HG03139 (cell line): Measurements from ENCODE around the gene DEGS2.
"Not testable (repeated sequence)": the region's sequence is repeated elsewhere in the genome, so short reads cannot be mapped to it uniquely, and the experiment has no call there.

Experiments used
- ATAC-seq: cut with Tn5 transposase; IDR thresholded peaks from one replicate; pipeline ENCODE4 v1.9.1; 2021; ENCODE audit not compliant: unreplicated experiment

The DEGS2 gene

DNA sequence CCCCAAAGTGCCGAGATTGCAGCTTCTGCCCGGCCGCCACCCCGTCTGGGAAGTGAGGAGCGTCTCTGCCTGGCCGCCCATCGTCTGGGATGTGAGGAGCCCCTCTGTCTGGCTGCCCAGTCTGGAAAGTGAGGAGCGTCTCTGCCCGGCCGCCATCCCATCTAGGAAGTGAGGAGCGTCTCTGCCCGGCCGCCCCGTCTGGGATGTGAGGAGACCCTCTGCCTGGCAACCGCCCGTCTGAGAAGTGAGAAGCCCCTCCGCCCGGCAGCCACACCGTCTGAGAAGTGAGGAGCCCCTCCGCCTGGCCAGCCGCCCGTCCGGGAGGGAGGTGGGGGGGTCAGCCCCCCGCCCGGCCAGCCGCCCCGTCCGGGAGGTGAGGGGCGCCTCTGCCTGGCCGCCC is 21.2 kb upstream of the DEGS2 start:
- not testable (repeated sequence) for ATAC-seq

DNA sequence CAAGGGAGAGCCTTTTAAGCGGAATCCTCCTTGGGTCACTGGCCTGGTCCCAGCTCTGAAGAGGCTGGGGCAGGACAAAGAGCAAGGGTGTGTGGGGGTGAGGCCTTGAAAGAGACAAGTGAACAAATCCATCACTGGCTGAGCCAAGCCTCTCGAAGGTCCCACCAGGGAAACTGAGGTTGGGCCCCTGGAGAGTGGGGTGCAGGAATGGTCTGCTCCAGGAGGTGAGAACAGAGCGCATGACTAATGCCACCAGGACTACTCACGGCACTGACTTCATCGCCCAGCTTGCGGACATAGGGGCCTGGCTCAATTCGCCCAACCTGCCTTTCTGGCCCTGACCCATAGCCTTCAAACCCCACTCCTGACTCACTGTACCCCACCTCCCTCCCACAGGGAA is 19.2 kb upstream of the DEGS2 start:
- ATAC-seq = no peak

DNA sequence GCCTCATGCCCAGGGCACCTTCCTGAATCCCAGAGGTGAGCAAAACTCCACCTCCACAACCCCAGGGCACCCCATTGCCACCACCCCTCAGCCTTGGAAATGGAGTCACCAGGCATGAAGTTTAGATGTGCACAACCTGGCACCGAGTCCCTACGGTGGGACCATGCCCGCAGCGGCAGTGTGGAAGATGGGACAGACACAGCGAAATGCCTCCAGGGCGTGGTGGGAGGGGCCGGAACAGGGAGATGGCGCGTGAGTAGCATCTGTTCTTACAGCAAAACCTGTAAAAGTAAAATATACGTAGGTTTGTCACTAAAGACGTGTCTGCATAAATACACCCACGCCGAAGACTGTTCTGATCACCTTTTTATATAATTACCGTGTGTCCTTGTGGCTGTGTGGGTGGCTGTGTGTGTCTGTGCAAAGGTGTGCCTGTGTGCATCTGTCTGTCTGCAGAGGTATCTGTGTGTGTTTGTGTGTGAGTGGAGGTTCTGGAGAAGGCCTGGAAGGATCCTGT is 17.4 kb upstream of the DEGS2 start:
- no peak for ATAC-seq

DNA sequence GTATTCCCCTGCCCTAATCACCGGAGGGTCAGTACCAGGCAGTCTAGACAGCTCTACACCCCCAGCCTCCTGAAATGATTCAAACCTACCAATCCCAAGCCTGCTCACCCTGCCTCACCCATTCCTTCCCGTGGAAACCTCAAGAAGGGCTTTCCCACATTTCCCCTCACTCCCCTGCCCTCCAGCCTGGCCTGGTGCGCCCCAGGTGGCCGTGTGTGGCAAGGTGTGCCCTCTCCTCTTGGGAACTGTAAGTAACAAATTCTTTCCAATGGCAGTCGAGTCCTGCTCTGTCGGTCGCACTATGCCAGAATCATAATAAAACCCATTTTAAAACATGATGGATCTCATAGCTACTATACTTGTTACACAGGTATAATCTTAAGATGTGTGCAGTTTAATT is 13.9 kb upstream of the DEGS2 start:
- no peak for ATAC-seq

DNA sequence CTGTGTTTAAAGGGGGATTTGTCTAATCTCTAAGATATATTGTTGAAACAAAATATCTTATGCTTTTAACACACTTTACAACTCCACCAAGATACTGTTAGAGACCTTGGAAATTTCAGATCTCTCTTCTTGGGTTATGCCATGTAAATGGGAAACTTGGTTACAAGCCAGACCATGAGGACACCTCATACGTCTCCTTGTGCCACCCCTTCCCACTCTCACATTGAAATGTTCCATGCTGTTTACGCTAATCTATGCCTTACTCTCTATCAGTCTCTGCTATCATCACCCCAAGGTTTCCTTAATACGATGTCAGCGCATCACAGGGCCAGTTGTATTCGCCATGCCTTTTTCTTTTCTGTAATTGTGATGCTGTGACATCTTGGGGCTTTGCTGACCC is 13.4 kb upstream of the DEGS2 start:
- ATAC-seq = no peak

DNA sequence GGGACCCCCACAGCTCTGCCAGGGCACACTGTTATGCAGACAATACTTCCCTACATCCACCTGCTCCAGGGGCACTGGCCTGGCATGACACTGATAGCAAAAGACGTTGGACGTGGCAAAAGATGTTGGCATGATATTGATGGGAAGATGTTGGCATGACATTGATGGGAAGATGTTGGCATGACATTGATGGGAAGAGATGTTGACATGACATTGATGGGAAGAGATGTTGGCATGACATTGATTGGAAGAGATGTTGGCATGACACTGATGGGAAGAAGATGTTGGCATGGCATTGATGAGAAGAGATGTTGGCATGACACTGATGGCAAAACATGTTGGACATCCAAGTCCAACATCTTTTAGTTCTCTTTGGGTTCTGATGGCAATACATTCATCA is 11.4 kb upstream of the DEGS2 start:
- ATAC-seq = no peak

DNA sequence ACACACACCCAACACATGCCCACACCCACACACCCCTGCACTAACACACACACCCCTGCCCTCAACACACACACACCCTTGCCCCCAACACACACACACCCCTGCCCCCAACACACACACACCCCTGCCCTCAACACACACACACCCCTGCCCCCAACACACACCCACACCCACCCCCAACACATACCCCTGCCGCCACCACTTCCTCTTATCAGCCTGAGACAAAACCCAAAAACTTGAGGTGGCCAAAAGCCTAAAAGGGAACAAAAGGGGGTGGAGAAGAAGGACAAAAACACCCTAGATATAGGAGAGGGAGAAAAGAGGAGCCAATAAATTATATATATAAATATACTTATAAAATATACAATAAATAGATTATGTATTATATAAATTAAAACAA is 9.1 kb upstream of the DEGS2 start:
- ATAC-seq = no peak

DNA sequence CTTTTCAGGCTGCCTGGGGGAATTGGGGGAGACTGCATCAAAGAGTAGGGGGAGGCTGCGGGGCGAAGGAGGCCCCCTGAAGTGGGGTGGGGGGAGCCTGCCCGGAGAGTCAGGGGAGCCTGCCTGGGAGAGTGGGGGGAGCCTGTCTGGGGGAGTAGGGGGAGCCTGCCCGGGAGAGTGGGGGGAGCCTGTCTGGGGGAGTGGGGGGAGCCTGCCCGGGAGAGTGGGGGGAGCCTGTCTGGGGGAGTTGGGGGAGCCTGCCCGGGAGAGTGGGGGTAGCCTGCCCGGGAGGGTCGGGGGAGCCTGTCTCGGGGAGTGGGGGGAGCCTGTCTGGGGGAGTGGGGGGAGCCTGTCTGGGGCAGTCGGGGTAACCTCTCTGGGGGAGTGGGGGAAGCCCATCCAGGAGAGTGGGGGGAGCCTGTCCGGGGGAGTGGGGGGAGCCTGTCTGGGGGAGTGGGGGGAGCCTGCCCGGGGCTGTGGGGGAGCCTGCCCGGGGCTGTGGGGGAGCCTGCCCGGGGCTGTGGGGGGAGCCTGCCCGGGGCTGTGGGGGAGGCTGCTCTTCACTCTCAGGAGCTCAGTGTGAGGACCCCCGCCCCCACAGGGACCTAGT is 6.5 kb upstream of the DEGS2 start:
- ATAC-seq = no peak

DNA sequence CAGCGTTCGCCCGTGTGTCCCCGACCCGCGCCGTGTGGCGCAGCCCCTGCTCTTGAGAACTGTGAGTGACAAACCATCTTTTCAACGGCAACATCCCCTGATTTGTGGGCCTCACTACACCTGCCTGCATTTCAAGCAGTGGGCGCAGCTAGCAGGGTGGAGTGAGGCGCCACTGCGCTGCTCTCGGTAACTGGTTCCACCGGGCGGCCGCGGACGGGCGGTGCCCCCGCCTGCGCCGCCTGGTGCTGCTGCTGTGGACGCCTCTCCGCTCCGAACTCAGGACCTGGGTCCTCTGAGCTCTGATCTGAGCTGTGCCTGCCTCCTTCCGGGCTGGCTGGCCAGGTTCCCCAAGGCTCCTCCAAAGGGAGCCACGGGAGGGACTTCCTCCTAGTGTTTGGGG is 5.9 kb upstream of the DEGS2 start:
- ATAC-seq = no peak

DNA sequence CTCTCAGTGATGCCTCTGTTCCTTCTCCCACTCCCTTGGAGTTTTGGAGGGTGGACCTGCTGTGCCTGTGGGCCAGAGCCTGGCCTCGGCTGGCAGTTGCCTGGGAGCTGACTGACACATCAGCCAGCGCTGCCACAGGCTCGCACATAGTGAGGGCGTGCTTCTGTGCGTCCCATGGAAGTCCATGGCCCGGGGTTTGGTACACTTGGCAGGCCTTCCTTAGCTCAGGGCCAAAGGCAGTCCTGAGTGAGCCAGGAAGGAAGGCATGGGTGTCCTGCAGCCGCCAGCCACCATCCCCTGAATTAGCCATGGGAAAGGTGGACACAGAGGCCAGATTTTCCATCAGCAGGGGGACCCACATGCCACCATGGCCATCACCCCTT is 1.1 kb upstream of the DEGS2 start:
- no peak for ATAC-seq

DNA sequence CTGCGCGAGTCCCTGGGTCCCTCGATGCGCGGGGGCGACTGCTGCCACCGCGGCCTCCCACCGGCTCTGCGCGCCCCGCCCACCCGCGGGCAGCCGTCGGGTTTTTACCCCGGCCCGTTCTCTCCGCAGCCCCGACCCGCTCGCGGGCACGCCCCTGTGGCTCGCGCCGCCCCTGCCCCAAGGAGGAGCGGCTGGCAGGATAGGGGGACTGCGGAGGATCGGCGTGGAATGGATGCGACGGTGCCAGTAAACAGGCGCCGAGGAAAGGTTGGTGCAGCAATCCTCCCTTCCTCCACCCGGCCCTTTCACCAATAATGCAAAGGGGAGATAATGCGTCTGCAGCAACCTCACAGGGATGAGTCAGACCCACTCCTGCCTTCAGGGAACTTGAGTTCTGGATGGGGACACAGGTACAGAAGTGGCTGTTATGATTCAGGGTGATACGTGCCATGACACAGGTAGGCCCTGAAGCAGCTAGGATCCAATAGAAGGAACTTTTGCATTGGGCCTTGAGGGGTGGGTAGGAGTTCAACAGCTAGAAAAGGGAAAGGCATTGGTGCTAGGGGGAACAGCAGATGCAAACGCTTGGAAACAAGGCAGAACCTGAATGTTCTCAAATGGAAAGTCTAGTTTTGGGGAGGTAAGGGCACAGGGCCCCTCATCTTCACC is 554 bp upstream of the DEGS2 start:
- no peak for ATAC-seq

DNA sequence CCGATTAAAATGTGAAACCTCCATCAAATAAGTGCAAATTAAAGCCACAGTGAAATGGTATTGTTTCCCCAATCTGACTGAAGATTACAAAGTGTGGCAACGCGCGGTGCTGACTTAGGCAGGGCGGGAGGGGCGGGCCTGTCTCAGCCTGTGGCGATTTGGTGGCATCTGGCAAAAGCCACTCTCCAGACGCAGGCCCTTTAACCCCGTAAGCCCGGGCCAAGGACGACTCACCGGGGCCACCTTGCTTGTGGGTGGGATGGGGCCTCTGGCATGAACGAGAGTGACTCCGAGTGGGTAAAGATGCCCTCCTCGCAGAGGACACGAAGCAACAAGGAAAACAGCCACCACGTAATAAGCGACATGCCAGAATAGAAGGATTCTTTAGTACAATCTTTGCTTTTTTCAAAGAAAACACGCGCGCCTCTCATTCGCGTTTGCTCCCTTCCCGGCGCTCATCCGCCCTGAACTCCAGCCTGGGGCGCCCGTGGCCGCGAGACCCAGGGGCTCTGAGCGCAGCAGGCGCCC is 815 bp downstream of the DEGS2 start:
- no peak for ATAC-seq

DNA sequence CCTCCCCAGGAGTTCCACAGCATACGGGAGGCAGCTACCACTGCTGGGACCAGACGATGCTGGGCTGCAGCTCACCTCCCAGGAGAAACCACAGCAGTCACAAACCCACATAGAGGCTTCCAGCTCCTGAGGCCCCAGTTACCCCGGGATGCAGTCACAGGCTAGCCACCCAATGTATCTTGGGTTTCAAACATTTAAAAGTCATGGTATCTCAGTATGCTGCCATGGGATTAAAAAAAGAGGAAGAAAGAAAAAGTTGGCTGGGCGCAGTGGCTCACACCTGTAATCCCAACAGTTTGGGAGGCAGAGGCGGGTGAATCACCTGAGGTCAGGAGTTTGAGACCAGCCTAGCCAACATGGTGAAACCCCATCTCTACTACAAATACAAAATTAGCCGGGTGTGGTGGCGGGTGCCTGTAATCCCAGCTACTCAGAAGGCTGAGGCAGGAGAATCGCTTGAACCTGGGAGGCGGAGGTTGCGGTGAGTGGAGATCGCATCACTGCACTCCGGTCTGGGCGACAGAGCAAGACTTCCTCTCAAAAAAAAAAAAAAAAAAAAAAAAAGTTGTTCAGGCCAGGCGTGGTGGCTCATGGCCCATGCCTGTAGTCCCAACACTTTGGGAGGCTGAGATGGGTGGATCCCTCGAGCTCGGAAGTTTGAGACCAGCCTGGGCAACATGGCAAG is 1.8 kb downstream of the DEGS2 start:
- not testable (repeated sequence) for ATAC-seq

DNA sequence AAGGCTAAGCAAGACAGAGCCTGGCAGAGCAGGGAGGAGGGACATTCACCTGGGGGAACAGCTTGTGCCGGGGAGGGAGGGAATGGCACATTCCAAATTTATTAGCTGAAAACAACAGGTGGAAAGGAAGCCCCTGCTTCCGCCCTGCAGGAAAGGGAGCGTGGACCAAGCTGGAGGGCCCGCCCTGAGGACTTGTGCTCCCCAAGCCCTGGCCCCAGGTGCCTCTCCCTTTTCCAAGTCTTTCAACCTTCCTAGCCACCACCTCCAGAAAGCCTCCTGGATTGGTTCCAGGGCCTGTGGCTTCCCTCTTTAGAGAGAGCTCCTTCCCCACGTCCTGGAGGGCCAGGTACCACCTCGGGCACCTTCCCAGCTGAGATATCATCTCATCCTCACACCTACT is 2.7 kb downstream of the DEGS2 start:
- ATAC-seq = no peak

DNA sequence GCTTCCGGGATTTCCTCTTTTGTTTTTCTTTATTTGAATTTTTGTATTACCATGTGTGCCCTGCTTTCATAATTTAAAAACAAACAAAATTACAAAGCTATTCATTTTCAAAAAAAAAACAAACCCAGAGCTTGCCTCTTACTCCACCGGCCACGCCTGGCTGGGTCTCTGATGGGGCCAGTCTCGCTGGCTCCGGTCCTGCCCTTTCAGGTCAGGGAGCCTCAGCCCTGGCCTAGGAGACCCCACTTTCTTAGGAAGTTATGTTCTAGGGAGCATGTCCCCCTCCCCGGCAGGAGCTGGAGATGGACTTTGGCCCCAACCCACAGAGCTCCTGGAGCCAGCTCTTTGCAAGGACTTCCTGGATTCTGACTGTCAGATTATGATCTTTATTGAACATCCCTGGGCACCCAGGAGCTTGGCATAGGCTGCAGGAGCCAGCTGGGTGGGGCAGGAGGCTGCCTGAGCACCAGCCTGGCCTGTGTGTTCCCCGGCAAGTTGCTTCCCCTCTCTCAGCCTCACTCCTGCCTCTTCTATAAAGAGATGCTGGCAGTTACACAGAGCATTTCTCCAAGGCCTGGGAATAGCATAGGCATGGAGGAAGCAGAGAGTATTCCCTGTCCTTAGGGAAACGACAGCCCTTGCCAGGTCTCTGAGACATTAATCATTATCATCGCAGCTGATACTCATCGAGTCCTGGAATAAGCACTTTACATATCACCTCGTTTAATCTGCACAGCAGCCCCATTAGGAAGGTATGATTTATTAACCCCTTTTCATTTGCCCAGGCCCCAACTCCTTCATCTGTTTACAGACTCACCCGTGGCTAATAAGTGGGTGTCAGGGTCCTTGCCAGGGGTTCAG is 3.5 kb downstream of the DEGS2 start:
- no peak for ATAC-seq

DNA sequence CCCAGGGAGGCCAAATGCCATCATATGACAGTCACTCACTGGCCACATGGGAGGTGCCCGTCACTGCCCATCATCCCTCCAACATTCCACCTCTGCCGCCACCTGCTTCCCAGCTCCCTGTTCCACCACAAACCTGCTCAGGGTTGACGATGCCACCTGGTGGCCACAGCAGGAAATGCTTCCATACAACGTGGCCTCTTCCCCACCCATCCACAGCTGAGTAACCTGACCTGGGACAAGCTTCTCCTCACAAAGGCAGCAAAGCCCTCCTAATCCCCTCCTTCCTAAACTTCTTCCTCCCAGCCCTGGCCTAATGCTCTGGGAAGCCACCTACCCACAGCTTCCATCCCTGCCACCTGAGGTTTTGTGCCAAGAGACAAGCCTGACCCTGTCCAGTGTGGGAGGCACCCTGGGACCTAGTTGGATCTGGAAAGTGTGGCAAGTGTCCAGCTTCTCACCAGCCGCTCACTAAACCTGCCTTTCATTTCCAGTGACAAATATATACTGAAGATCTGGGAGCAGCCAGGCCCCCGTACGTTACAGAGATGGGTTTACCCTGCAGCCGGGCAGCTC is 4.3 kb downstream of the DEGS2 start:
- ATAC-seq = no peak

DNA sequence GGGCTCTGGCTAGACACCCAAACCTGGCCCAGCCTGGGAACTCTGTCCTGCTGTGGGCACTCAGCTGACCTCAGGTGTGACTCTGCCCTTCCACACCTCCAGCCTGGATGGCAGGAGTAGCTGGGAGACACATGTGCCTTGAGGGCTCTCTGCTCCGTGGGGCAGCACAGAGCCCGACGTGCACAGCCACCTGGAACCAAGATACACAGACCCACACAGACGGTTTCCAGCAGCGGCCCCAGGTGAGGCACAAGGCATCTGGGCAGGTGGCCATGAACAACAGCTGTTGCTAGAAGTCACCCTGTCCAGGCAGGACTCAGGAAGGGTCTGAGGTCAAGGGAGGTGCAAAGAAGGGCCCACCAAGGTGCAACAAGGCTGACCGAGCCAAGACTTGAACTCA is 5.9 kb downstream of the DEGS2 start:
- no peak for ATAC-seq

DNA sequence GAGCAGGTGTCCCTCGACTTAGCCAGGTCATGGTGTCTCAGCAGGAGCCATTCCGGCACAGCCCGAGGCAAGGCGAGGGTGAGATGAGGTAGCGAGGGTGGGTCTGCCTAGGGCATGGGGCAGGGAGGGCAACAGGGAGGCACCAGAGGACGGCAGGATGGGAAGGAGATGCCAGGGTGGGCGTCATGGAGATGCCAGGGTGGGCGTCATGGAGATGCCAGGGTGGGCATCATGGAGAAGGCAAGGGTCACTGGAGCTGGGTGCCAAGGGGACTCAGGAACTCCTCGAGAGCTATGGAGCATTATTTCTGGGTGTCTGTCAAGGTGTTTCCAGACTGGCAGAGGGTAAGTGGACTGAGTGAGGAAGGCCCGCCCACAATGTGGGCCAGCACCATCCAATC is 7.4 kb downstream of the DEGS2 start:
- ATAC-seq = no peak

DNA sequence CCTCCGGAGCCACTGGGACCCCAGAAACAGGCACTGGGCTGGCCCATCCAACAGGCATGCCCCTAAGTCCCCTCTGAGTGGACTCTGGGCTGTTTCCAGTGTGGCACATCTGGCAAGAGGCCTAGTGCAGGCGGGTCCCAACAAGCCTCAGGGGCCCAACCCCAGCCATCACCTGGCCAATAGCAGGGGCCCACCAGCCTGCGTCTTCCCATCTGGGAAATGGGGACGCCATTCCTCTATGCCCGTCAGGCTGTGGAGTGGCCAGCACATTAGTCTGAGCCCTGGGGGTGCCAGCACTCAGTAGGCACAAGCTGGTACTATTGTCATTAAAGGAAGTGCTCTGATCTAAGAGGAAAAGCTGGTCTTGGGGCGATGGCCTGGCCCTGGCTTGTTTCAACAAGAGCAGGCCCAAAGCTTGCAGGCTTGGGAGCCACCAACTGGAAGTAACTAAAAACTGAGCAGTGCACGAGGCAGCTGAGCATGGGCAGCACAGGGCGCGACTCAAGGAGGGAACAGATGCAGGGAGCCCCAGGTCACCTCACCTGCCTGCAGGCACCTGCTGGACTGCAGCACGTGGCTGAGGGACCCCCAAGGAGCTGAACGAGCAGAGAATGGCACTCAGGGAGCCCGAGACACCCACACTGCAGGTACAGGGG is 8.4 kb downstream of the DEGS2 start:
- no peak for ATAC-seq

DNA sequence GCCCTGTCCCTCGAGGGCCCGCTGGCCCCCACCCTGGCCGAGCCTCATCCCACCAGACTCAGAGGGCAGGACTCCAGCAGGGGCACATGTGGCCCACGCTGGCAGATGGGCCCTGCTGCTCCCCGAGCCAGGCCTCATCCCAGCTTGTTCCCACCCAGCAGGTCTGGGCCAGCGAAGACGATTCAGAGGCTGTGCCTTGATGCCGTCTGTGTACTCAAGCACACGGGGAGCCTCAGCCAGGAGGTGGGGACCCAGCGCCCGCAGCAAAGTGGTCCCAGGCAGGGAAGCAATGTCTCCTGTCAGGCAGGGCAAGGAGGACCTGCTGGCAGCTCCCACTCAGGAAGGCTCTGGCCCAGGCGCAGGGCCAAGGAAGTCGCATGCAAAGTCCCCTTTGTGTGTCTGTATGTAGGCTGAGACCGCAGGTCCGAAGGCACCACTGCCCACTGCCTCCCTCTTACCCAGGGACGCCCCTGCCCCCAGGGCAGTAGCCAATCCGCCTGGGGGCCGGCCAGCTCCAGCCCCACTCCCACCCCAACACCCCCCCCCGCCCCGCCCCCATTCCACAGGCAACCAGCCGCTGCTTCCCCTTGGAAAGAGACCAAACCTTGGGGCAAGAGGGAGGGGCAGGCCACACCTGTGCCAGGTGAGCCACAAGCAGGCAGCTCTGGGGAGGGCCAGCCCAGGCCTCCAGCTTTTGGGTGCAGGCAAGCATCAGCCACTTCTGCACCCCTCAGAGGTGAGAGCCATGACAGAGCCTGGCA is 9.4 kb downstream of the DEGS2 start:
- no peak for ATAC-seq
